A673 (cell line): ENCODE results near the gene PALLD. TPM values are rescaled to one million over a fixed set of nuclear protein-coding genes. Genes with fewer than 3 reads are reported as not detected.
A peak's percentile ranks its signal among the peaks of the same experiment; 100 is the strongest.

ENCODE experiments used
- BruUV-seq: library from RNA; stranded (reverse); fragments of 400-500 nt; replicated peaks from 2 replicates; lab custom pipeline; 2021; lab: Mats Ljungman, UMichigan
- CTCF ChIA-PET: fragments of 300-600 bp; sonication (Branson Sonifier 250); formaldehyde crosslinking; loops from one replicate; lab custom pipeline; 2022; ENCODE audit warnings: antibody characterized with exemption; lab: Charles Lee
- POLR2A ChIA-PET: fragments of 300-600 bp; sonication (Branson Sonifier 250); formaldehyde crosslinking; loops from one replicate; lab custom pipeline; 2022; ENCODE audit warnings: antibody characterized with exemption; ENCODE audit not compliant: low non-redundant PET; lab: Charles Lee
- DNase-seq: peaks from one replicate; pipeline ENCODE4 v3.0.0-alpha.2; 2015; ENCODE audit warnings: low spot score
- H3K27ac ChIP-seq: fragments of 200-600 bp; sonication (generic); 2 replicates; pipeline ENCODE4 v1.5.1; 2016; ENCODE audit warnings: mixed run types, low read depth, mild to moderate bottlenecking, mixed read lengths, antibody characterized with exemption, low read length; ENCODE audit not compliant: poor library complexity, severe bottlenecking
- H3K27me3 ChIP-seq: fragments of 200-600 bp; sonication (generic); replicated peaks from 2 replicates; pipeline ENCODE4 v1.6.1; 2017; ENCODE audit warnings: mixed run types, low read depth, mild to moderate bottlenecking, mixed read lengths, antibody characterized with exemption, low read length; ENCODE audit not compliant: insufficient read depth, poor library complexity
- H3K36me3 ChIP-seq: fragments of 200-600 bp; sonication (generic); 2 replicates; pipeline ENCODE4 v1.6.1; 2016; ENCODE audit warnings: mixed run types, mild to moderate bottlenecking, mixed read lengths, antibody characterized with exemption, low read length; ENCODE audit not compliant: insufficient read depth, poor library complexity, severe bottlenecking
- H3K4me1 ChIP-seq: fragments of 200-600 bp; sonication (generic); 2 replicates; pipeline ENCODE4 v1.6.1; 2017; ENCODE audit warnings: mixed run types, mild to moderate bottlenecking, mixed read lengths, antibody characterized with exemption, low read length; ENCODE audit not compliant: insufficient read depth, poor library complexity, severe bottlenecking
- H3K4me3 ChIP-seq: fragments of 200-600 bp; sonication (generic); 2 replicates; pipeline ENCODE4 v1.5.1; 2016; ENCODE audit warnings: low read depth, mixed run types, mild to moderate bottlenecking, mixed read lengths, low read length; ENCODE audit not compliant: poor library complexity, severe bottlenecking
- H3K9me3 ChIP-seq: fragments of 200-600 bp; sonication (generic); 2 replicates; pipeline ENCODE4 v1.6.1; 2016; ENCODE audit warnings: mixed run types, low read depth, mild to moderate bottlenecking, mixed read lengths, antibody characterized with exemption, low read length; ENCODE audit not compliant: poor library complexity, severe bottlenecking
- CTCF ChIP-seq: fragments of 300-800, 200-600 bp; sonication (generic); conservative IDR thresholded peaks from 2 replicates; pipeline ENCODE4 v1.5.1; 2017; ENCODE audit warnings: low read depth, mild to moderate bottlenecking, antibody characterized with exemption, low read length, moderate library complexity, mixed read lengths
- EZH2 ChIP-seq: fragments of 200-600 bp; sonication (generic); IDR thresholded peaks from 2 replicates; pipeline ENCODE4 v1.6.1; 2017; ENCODE audit warnings: borderline replicate concordance, low read depth, mild to moderate bottlenecking, mixed read lengths, antibody characterized with exemption, low read length; ENCODE audit not compliant: poor library complexity, severe bottlenecking
- intact Hi-C: fragments of 100-400 bp; cut with micrococcal nuclease; formaldehyde crosslinking; loops from one replicate; pipeline ENCODE4 v1.10.0; 2022; ENCODE audit not compliant: unreplicated experiment
- total RNA-seq: library from RNA; stranded (reverse); gene quantifications from 2 replicates; pipeline ENCODE4 v1.2.3, GENCODE V29; 2021

The PALLD gene
- total RNA-seq, 1 experiment from 2014 or later = 44.1 TPM

- H3K36me3 ChIP-seq = no peaks in the 10 kb centered on the region
- H3K4me1 ChIP-seq = peaks cover 23% of the 10 kb centered on the region
- H3K4me3 ChIP-seq = no peak overlapping the region
- TSS peak; percentile 37 for BruUV-seq
- intact Hi-C loops = loop anchor here (10.0 kb wide), 1 partner anchor 249 kb away; no protein-coding TSS in a partner anchor
- H3K9me3 ChIP-seq = no peaks in the 10 kb centered on the region
- TF ChIP-seq EZH2 (no peak), CTCF (no peak)
- no peak overlapping the region for H3K27ac ChIP-seq
- ChIA-PET POLR2A (no interaction called here), CTCF (no interaction called here)
- no peaks in the 10 kb centered on the region for H3K27me3 ChIP-seq
- no peak for DNase-seq
These were observed 337.0 kb downstream of the PALLD start for GRCh38 chr4:168833881-168834280.

- Histone ChIP-seq H3K36me3 (no peaks in the 10 kb centered on the region), H3K4me1 (peaks cover 19% of the 10 kb centered on the region), H3K9me3 (no peaks in the 10 kb centered on the region), H3K27me3 (no peaks in the 10 kb centered on the region), H3K4me3 (no peak overlapping the region), H3K27ac (no peak overlapping the region)
- BruUV-seq = no TSS peak
- ChIA-PET CTCF (no interaction called here), POLR2A (no interaction called here)
- no peak for DNase-seq
- intact Hi-C loops = loop anchor here (10.0 kb wide), 1 partner anchor 251 kb away; no protein-coding TSS in a partner anchor
- no peak for TF ChIP-seq EZH2
- no peak for TF ChIP-seq CTCF
These were observed 339.1 kb downstream of the PALLD start for GRCh38 chr4:168835880-168836454.

- no peak for TF ChIP-seq CTCF
- no peak for TF ChIP-seq EZH2
- H3K36me3 ChIP-seq = no peaks in the 10 kb centered on the region
- peaks cover 14% of the 10 kb centered on the region for H3K4me1 ChIP-seq
- CTCF ChIA-PET = interaction anchor here (0.7 kb wide), 1 partner anchor 125 kb away, joined by 4 read pairs; no protein-coding TSS in a partner anchor
- H3K4me3 ChIP-seq = no peak overlapping the region
- POLR2A ChIA-PET = no interaction called here
- no peaks in the 10 kb centered on the region for H3K9me3 ChIP-seq
- intact Hi-C loops = loop anchor here (10.0 kb wide), 1 partner anchor 252 kb away; no protein-coding TSS in a partner anchor
- H3K27ac ChIP-seq = no peak overlapping the region
- no peak for DNase-seq
- BruUV-seq = no TSS peak
- H3K27me3 ChIP-seq = no peaks in the 10 kb centered on the region
These were observed 339.6 kb downstream of the PALLD start for GRCh38 chr4:168836490-168836889.
